DMS 273 treated with DMSO at 0.1 percent for 48 hours (cell line): ENCODE data around the gene PRELID2.
A peak's percentile ranks its signal among the peaks of the same experiment; 100 is the strongest.
"Not testable (repeated sequence)": the region's sequence is repeated elsewhere in the genome, so short reads cannot be mapped to it uniquely, and the experiment has no call there.

Experiments used
- DNase-seq: peaks from one replicate; lab custom pipeline; 2025; lab: John Stamatoyannopoulos, UW

The PRELID2 gene

DNA sequence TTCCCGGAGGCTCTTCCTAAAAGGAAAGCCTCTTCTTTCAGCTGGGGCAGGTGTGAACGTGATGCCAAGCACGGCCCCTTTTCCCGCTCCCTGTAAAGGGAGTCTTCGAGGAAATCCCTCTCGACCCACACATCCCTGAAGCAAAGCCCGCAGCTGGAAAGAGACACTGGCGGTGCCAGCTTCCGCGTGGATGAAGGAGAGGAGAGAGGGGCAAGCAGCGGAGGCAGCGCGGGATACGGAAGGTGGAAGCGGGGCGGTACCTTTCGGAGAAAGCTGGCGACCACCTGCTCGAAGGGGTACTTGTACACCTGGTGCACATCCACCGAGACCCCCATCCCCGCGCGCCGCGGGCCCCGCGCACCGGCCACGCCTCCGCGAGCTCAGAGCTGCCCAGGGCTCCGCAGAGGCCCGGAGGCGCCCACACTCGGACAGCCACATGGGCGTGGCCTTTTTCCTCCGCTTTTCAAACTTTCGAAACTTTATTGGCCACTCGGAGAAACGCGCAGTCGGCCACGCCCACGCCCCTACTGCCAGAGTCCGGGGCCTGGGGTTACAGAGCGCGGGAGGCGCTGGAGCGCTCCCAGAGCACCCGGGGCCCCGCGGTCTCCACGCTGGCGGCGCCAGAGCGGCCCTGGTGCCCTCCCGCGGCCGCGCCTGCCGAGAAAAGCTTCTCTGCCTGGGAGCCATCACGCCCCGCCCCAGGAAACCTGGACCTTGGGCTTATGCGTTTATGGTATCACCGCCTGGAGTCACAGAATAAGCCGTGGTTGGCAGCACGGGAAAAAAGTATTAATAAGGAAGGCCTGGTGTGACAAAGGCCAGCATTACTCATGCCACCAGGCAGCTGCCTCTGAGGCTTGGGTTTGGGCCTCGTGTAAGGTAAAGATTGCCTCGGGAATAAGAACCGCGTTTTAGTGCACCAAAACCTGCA lies at the start of gene PRELID2:
PRELID2 (minus strand) TSS at position 426 of the 931 bp plus-strand sequence; CDS start at position 335, 91 bp downstream.
- peak; percentile 70 for DNase-seq

DNA sequence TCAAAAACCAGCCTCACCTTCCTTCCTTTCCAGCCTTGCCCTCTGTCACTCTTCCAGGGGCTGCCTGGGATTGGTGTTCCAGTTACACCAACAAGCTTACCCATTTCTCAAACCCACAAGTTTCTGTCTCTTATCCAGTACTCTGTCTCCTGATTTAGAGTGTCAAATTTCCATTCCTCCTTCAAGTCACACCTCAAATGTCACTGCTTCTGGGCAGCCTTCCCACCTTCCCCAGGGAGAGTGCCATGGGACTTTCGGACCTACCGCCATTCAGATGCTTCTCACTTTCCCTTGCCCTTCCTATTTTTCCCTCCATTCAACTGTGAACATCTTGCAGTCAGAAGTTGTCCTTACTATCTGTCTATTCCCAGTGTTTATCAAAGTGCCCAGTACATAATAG lies 39.6 kb upstream of the PRELID2 start:
- DNase-seq: no peak

DNA sequence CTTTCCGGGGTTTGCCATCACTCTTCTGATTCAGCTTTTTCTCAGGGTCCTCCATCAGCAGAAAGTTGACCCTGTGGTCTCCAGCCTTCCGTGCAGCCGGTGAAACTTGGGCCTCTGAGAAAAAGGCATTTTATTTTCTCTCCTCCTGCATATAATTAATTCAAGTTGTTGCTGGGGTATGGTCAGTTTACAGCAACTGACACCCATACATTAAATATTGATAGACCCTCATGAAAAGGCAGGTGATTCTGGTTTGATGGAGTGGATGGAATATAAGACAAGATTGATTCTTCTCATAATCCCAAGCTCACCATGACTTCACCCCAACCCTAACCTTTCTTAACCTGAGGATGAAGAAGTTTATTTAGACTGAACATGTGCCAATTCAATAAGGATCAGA lies 37.8 kb upstream of the PRELID2 start, which contains the start of gene GRXCR2:
GRXCR2 (minus strand) TSS at position 101 of the 400 bp plus-strand sequence; CDS start at position 55, 46 bp downstream.
- no peak for DNase-seq

DNA sequence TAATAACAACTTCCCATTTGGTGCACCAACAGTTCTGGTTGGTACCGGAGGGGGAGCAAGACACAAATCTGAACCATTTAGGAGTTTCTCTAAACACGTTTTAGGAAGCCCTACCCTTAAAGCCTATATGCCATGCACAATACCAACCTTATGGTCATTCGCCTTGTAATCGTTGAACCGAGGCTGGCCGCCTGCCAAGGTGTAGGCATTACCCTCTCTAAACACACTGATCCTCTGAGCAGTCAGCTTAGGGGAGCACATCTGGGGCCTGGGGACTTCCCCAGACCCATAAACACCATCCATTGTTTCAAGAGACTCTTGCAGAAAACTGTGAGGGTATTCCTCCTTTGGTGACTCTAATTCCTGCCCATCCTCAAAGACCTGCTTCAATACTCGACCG lies 37.3 kb upstream of the PRELID2 start:
- DNase-seq: no peak

DNA sequence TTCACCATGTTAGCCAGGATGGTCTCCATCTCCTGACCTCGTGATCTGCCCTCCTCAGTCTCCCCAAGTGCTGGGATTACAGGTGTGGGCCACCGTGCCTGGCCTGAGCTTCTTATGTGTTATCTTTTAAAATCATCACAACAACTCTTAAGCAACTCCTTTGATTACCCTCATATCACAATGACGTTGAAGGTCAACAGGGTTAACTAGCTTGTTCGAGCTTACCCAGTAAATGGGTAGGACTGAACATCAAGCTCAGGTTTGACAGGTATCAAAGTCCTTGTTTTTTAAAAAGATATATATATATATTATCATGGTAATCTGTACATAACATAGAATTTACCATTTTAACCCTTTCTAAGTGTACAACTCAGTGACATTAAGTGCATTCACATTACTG lies 34.6 kb upstream of the PRELID2 start:
- DNase-seq: no peak

DNA sequence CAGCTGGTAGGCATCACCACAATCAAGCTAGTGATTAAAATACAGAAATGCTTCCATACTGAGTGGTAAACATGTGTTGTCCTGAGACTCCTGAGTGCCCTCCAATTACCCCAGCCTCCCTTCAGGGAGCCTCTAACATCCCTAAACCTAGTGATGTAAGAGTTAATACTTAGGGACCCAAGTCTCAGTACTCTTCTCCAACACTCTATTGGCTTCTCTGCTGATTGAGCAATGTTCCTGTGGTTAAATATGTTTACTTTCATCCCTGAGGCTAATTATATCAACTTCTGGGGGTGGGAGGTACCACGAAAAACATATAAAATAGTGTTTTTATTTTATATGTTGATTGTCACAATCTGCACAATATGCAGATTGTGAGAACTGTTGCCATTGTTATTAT lies 32.7 kb upstream of the PRELID2 start:
- no peak for DNase-seq

DNA sequence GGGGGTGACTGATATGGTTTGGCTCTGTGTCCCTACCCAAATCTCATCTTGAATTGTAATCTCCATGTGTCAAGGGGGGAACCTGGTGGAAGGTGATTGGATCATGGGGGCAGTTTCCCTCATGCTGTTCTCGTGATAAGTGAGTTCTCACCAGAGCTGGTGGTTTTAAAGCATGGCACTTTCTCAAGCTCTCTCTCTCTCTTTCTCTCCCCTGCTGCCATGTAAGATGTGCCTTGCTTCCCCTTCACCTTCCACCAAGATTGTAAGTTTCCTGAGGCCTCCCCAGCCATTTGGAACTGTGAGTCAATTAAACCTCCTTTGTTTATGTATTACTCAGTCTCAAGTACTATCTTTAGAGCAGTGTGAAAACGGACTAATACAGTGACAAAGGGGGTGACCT lies 29.3 kb upstream of the PRELID2 start:
- DNase-seq: not testable (repeated sequence)

DNA sequence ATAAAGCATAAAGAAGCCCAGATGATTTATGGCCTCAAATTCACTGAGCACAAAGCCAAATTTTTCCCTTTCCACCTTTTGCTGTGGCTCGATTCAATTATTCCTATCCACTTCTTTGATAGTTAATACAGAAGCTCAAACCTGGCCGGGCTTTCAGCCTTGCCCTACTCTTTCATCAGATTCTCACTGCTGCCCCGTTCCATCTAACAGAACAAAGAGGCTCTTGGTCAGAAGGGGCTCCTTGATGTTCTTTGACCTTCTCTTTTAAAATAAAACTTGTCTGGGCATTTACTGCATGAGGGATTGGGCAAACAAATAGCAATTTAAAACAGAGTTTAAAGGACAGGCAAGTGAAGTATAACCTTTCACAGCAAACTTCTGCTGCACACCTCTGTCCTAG lies 27.9 kb upstream of the PRELID2 start:
- DNase-seq: no peak

DNA sequence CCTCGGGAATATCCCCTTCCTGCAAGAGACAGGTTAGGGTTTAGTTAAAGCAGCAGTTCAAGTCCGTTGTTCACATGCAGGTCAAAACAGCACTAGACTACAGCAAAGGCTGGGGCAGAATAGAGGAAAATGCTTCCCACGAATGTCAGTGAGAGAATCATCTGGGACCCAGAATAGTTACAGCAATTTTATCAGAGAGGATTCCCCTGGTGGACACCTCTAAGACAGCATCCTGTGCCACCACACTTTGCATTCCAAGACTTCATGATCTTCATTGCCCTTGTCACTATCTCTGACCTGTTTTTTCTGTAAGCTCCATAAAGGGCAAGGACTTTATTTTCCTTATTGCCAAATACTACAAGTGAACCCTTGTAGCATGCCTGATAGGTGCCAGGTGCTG lies 24.8 kb upstream of the PRELID2 start:
- no peak for DNase-seq

DNA sequence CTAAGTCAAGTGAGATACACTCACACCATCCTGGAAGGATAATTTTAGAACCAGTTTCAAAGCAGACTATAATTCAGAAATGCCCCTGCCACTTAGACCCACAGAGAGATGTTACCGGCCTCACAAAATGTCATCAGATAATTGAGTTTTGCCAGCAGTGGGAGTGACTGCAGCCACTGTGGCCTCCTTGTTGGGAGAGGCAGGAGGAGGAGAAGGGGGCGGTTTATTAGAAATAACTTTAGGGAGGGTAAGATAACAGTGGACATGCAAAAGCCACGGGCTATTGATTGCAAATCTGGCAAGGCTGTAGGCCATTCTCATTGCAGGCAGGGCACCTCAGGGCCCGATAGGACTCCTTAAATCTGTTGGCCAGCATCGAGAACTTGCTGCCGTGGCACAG lies 24.3 kb upstream of the PRELID2 start:
- no peak for DNase-seq

DNA sequence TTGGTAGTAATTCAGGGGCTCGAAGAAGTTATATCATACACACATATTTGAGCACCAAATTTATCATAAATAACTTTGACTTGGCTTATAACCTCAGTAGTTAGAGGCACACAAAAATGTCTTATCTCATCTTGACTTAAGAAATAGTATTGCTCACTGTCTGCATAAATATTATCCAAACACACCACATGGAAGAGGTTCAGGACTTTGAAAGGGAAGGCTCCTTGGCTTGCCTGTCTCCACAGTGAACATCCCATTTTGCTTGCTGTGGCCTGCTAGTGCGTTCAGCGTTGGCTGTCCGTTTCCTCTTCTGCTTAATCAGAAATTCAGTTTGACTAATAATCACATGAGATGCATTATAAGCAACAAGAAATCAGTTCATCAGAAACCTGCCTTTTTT lies 23.8 kb upstream of the PRELID2 start:
- DNase-seq: no peak

DNA sequence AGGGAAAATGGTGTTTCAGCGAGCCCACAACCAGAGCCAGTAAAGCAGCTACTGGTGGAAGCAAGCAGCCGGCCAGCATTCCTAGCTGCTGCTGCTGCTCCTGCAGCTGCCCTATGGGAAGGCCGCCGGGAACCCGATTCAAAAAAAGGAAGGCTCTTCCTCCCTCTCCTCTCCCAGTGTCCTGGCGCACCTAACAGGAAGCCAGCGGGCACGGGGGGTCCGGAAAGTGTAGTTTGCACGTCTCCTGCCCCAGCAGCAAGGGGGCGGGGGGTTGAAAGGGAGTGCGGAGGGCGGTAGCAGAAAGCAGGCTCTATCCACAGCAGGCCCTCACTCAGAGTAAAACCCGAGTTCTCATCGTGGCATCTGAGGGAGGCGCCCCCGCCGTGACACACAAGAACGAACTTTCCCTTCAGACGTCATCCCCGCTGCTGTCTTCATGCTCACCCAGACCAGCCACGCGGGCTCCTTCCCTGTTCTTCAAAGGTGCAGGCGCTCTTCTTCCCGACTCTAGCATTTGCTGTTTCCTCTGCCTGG lies 21.2 kb upstream of the PRELID2 start:
- DNase-seq: no peak

DNA sequence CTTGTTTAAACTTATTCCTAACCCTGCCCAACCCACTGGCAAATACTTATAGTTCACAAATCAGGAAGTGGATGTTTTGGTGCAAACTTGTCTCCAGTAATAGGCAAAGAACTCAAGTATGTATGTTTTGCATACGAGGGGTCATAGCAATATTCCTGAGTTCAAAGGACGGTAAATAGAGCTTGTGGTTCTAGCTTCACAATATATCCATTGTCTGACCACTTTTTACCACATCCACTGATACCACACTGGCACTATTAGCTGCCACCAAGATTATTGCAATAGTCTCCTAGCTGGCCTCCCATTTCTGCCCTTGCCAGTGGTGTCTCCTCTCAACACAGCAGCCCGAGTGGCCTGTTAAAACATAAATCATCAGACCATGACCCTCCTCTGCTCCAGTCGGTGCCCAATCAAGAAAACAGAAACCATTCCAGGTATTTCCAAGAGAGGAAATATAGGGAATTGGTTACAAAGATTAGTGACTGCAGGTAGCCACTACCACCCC lies 20.7 kb upstream of the PRELID2 start:
- DNase-seq: no peak

DNA sequence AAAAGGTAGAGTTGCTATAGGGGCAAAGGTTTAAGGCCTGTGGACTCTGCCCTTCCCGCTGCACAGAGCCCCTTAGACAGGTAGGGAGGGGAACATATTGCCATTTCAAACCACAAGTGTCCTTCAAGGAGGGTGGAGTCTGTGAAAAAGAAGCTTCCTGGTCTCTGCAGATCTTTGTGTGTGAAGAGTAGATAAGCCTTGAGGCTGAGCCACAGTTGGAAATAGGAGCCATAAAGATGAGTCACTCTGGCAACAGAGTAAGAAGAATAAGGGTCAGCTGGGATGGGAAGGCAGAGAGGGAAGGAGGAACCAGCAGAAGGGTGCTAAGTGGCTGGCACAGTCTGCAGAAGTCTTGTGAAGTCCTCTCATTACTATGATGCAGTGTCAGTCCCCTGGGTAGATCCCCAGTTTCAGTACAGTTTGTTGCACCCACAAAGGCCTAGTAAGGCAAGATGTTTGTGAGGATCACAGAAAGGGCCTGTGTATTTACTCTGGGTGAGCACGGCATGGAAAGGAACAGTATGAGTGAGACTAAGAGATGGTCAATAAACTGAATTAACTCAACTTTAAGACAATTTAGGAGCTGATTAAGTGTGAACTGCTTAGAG lies 19.6 kb upstream of the PRELID2 start:
- DNase-seq: no peak

DNA sequence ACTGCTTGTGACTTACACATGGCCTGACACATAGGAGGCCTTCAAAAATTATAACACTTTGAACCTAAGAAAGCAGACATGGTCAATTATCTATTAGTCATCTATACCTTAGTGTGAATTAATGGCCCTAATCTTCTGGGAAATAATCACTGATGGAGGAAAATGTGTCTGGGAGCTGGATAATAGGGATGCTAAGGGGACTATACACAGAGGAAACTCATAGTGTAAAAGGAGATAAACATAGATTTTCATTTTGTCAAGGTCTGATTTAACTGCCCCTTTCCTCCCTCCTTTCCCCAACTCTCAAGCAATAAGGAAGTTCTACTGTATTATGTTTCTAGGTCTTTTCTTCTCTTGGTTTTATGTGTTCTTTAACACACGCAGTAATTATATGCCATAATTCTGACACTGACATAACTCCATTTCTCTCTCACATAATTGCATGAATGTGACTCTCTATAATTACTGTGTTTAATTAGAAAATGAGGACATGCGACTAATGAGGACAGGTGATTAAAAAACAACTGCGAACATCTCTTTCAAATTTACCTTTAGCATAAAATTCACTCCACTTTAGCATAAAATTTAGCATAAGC lies 18.7 kb upstream of the PRELID2 start:
- no peak for DNase-seq

DNA sequence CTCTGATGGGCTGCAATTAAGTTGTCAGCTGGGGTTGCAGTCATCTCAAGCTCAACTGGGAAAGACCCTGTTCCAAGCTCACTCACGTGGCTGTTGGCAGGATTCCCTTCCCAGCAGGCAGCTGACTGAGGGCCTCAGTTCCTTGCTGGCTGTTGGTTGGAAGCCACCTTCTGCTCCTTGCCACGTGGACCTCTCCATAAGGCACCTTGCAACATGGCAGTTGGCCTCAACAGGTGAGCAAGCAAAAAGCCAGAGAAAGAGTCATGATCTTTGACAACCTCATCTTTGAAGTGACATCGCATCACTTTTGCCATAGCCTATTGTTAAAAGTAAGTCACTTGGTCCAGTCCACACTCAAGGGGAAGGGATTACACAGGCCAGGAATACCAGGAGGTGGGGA lies 17.8 kb upstream of the PRELID2 start:
- DNase-seq: no peak

DNA sequence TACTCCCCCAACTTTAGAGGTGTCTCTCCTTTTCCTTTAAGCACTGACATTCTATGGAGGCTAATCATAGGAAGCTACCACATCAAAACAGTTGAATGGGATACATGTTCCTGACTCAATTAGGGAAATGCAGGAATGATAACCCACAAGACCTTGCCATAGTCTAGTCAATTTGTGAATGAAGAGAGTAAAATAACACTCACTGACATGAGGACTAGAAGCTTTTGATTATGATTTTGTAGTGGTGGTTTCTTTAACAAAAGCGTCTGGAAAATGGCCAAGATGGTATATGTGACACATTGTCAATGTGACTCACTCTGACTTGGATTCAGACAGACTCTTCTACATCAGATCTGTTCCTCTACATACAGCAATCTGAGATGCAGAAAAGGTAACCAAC lies 13.7 kb upstream of the PRELID2 start:
- no peak for DNase-seq

DNA sequence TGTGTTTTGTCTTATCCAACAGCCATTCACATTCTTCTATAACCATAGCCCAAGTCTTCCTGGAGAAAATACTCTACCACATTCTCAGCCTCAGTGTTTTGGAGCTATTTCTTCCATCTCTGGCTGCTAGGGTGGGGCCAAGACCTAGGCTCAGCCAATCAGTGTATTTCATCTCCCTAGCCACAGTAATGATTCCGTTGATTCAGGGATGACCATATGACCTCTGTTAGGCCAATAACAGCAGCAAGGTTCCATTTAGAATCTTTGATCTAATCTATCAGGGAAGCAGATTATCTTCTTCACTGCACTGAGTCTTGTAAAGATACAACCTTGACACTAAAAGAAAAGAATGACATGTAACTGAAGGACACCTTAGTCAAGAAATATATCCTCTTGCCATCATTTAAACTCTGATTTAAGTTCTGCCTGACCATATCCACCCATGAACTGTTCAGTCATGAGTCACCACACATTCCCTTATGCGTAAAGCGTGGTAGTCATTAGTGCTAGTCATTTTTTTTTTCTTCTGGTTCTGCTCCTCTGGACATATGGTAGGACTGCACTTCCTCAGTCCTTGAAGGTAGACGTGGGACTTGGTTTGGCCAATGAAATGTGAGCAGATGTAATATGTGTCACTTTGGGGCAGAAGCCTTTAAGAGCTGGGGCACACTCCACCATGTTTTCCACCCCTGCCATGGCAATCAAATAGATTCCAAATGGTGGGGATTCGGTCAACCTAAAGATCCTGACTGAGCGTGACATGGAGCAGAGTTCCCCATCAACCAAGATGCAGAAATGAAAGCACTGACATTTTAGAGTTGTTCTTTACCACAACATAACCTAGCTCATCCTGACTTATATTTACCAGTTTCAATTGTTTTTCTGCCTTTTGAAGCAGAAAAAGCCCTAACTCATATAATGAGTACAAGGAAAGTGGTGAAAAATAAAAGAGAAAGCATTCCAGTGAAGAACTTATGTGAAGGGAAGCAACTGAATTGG lies 12.7 kb upstream of the PRELID2 start:
- DNase-seq: no peak

DNA sequence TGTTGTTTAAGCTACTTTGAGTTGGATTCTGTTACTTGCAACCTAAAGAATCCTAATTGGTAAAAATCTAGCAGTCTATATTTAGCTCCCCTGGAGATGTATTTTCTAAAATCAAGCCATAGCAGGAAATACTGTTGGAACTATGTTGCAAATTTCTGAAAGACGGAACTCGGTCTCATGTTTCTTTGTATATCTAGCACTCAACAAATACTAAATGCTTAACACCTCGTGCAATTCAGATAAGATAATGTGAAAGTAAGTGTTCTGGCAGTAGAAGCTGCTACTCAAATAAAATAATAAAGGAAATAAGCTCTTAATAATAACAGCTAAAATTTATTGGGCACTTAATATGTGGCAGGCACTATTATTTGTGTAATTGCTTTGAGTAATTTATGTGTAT lies 10.9 kb upstream of the PRELID2 start:
- no peak for DNase-seq

DNA sequence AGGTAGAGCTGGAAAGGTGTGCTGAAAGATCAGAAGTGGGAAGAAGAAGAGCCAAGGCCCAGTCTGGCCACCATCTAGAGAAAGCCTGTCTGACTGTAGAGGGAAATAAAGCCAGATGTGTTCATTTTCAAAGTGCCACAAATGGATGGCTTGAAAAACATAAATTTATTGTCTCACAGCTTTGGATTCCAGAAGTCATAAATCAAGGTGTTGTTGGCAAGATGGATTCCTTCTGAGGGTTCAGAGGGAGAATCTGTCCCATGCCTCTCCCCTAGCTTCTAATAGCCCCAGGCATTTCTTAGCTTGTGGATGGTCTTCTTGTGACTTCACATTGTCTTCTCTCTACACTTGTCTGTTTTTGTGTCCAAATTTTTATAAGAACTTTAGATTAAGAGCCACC lies 6.2 kb upstream of the PRELID2 start:
- DNase-seq: no peak

DNA sequence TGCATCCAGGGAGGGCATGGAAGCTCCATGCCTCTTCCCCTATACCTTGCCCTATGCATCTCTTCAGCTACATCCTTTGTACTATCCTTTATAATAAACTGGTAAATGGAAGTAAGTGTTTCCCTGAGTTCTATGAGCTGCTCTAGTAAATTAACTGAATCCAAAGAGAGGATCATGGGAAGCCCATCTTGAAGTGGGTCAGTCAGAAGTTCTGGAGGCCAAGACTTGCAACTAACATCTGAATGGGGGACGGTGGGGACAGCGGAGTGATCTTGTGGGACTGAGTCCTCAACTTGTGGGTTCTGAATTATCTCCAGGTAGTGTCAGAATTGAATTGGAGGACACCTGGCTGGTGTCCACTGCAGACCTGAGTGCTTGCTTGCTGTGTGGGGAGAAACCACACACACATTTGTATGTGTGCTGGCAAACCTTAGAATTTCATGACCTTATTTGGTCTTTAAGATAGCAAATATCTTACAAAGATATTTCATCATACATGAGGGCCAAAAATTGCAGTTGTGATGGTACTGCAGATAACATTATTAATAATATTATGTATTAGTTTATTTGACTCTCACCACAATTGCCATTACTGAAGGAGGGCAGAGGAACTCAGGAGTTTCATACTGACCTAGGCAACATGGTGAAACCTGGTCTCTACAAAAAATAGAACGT lies 5.5 kb upstream of the PRELID2 start:
- DNase-seq: no peak
